ENCODE results near the gene LIPJ.

Gene LIPJ

DNA sequence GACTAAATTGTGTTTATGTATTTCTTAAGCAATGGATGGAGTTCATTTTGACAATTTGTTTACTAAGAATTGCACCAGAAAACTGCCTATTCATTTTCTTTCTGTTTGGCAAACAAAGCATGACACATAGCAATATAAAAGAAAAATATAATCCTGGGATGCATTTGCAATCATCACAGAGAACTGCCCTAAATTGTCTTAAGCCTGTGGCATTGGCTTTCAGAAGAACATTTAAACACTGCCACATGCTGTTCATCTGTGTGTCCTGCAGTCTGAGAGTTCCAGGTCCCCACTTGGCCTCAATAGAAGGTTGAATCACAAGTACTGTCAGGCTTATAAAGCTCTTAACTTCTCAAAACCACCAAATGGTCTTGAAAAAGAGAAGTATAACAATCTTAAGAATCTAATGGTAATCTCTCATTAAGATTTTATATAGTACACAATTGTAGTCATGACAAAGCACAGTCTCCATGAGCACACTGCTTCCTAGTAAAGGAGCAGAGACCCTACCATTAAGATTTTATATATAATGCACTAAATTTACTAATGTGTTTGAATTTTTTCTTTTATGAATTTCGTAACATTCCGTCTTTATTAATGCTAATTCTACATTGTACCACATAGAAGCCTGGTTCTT is 33.3 kb upstream of the LIPJ start:
- no peak overlapping the region for H3K4me3 ChIP-seq (ENCODE audit: low read depth in 1 of 2, low read length in 2 of 2)
- no peaks in the 10 kb centered on the region for H3K36me3 ChIP-seq (ENCODE audit: control insufficient read depth in 1 of 2, insufficient read depth in 2 of 2, low read length in 2 of 2)
- no peak overlapping the region for H3K27ac ChIP-seq (ENCODE audit: low read depth, low read length)
- H3K9me3 ChIP-seq (ENCODE audit: control insufficient read depth in 1 of 2, low read length in 2 of 2): no peaks in the 10 kb centered on the region
- H3K9ac ChIP-seq (ENCODE audit: low read depth in 1 of 2, low read length in 2 of 2): no peak overlapping the region
- H3K27me3 ChIP-seq (ENCODE audit: control insufficient read depth in 1 of 2, insufficient read depth in 2 of 2, low read length in 2 of 2): no peaks in the 10 kb centered on the region
- H3K4me1 ChIP-seq (ENCODE audit: control insufficient read depth in 1 of 2, insufficient read depth in 2 of 2, low read length in 2 of 2): no peaks in the 10 kb centered on the region

DNA sequence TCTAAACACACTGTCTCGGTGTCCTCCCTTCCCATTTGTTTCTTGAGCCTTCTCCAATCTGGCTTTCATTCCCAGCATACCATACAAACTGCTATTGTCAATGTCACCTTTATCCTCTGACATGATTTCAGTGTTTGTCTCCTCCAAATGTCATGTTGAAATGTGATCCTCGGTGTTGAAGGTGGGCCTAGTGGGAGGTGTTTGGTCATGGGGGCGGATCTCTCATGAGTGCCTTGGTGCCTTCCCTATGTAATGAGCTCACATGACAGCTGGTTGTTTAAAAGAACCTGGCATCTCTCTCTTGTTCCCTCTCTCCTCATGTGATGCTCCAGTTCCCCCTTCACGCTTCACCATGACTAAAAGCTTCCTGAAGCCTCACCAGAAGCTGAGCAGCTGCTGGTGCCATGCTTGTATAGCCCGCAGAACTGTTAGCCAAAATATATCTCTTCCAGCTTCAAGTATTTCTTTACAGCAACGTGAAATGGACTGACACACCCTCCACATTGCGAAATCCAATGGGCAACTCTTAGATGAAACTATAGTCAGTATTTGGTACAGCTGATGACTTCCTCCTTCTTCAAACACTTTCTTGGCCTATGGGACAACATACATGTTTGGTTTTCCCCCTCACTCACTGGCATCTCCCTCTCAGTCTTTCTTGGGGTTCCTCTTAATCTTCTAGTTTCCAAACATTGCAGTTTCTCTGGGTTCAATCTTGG is 31.2 kb upstream of the LIPJ start:
- Histone ChIP-seq H3K4me3 (ENCODE audit: low read depth in 1 of 2, low read length in 2 of 2) (no peak overlapping the region), H3K9me3 (ENCODE audit: control insufficient read depth in 1 of 2, low read length in 2 of 2) (no peaks in the 10 kb centered on the region), H3K9ac (ENCODE audit: low read depth in 1 of 2, low read length in 2 of 2) (no peak overlapping the region), H3K27me3 (ENCODE audit: control insufficient read depth in 1 of 2, insufficient read depth in 2 of 2, low read length in 2 of 2) (no peaks in the 10 kb centered on the region), H3K36me3 (ENCODE audit: control insufficient read depth in 1 of 2, insufficient read depth in 2 of 2, low read length in 2 of 2) (no peaks in the 10 kb centered on the region), H3K4me1 (ENCODE audit: control insufficient read depth in 1 of 2, insufficient read depth in 2 of 2, low read length in 2 of 2) (no peaks in the 10 kb centered on the region), H3K27ac (ENCODE audit: low read depth, low read length) (no peak overlapping the region)

DNA sequence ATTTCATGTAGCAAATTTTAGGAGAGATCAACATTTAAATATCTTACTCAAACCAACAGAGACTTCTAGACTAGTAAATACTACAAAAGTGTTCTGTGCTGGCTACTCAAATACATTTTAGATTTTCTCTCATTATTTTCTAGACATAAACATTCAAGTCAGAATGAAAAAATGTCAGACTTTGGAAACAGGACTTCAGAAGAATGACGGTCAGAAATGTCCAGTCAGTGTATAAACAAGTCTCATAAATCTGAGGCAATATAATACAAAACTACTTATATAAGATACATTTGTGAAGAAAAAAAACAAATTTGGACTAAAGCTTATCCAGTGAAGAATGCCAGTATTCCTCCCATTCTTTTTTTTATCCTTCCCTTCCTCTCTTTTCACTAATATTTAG is 29.3 kb upstream of the LIPJ start:
- H3K9ac ChIP-seq (ENCODE audit: low read depth in 1 of 2, low read length in 2 of 2): no peak overlapping the region
- H3K4me3 ChIP-seq (ENCODE audit: low read depth in 1 of 2, low read length in 2 of 2): no peak overlapping the region
- H3K27me3 ChIP-seq (ENCODE audit: control insufficient read depth in 1 of 2, insufficient read depth in 2 of 2, low read length in 2 of 2): no peaks in the 10 kb centered on the region
- no peak overlapping the region for H3K27ac ChIP-seq (ENCODE audit: low read depth, low read length)
- H3K9me3 ChIP-seq (ENCODE audit: control insufficient read depth in 1 of 2, low read length in 2 of 2): no peaks in the 10 kb centered on the region
- H3K4me1 ChIP-seq (ENCODE audit: control insufficient read depth in 1 of 2, insufficient read depth in 2 of 2, low read length in 2 of 2): no peaks in the 10 kb centered on the region
- no peaks in the 10 kb centered on the region for H3K36me3 ChIP-seq (ENCODE audit: control insufficient read depth in 1 of 2, insufficient read depth in 2 of 2, low read length in 2 of 2)

DNA sequence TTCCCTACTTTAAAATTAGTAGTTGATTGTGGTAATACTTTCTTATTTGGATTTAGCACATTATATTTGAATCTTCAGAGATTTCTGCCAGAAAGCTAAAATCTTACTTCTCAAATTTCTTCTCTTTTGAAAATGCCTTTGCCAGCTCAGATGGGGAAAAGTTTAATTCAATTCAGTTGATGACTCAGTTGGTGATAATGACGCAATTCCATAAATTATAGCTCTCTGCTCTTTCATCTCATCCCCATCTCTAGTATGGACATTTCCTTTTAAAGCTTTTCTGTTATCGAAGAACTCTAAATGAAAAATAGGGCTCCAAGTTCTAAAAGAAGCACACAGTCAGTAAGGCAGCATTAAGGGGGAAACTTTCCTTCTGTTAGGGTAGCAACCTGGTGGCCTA is 28.9 kb upstream of the LIPJ start:
- no peak overlapping the region for H3K27ac ChIP-seq (ENCODE audit: low read depth, low read length)
- no peaks in the 10 kb centered on the region for H3K4me1 ChIP-seq (ENCODE audit: control insufficient read depth in 1 of 2, insufficient read depth in 2 of 2, low read length in 2 of 2)
- H3K9ac ChIP-seq (ENCODE audit: low read depth in 1 of 2, low read length in 2 of 2): no peak overlapping the region
- H3K9me3 ChIP-seq (ENCODE audit: control insufficient read depth in 1 of 2, low read length in 2 of 2): no peaks in the 10 kb centered on the region
- no peaks in the 10 kb centered on the region for H3K36me3 ChIP-seq (ENCODE audit: control insufficient read depth in 1 of 2, insufficient read depth in 2 of 2, low read length in 2 of 2)
- no peaks in the 10 kb centered on the region for H3K27me3 ChIP-seq (ENCODE audit: control insufficient read depth in 1 of 2, insufficient read depth in 2 of 2, low read length in 2 of 2)
- no peak overlapping the region for H3K4me3 ChIP-seq (ENCODE audit: low read depth in 1 of 2, low read length in 2 of 2)

DNA sequence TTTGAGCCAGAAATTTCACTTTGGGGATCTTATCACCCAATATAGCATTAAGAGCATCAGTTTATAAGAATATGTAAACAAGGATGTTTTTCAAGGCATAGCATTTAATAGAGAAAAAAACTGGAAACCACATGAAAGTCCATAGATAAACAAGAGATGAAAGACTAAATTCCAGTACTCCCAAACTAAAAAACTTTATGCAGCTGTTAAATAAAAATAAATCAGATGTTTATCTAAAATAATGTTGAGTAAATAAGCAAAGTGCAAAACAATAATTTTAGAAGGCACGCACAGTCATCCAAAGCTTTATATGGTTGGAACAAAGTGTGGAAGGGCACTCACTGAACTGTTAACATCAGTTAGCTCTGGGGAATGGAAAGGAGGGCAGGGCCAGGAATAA is 24.4 kb upstream of the LIPJ start:
- no peak overlapping the region for H3K9ac ChIP-seq (ENCODE audit: low read depth in 1 of 2, low read length in 2 of 2)
- H3K36me3 ChIP-seq (ENCODE audit: control insufficient read depth in 1 of 2, insufficient read depth in 2 of 2, low read length in 2 of 2): no peaks in the 10 kb centered on the region
- H3K27me3 ChIP-seq (ENCODE audit: control insufficient read depth in 1 of 2, insufficient read depth in 2 of 2, low read length in 2 of 2): no peaks in the 10 kb centered on the region
- H3K4me1 ChIP-seq (ENCODE audit: control insufficient read depth in 1 of 2, insufficient read depth in 2 of 2, low read length in 2 of 2): no peaks in the 10 kb centered on the region
- no peak overlapping the region for H3K27ac ChIP-seq (ENCODE audit: low read depth, low read length)
- no peaks in the 10 kb centered on the region for H3K9me3 ChIP-seq (ENCODE audit: control insufficient read depth in 1 of 2, low read length in 2 of 2)
- H3K4me3 ChIP-seq (ENCODE audit: low read depth in 1 of 2, low read length in 2 of 2): no peak overlapping the region

DNA sequence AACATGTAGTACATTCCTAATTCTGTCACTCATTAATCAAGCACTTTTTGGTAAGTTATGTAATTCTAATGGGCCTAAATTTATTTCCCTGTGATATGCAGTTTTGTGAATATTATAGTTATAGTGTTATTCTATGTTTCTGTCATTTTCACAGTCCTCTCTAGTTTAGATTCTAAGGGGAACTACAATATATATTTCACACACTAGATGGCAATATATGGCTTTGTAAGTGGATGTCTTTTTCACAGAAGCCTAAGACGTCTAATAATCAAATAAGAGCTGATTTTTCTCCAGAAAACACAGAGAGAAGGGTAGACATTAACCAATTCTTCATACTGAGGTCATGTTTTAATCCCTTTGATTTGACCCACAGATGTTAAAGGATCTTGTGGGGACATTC is 21.5 kb upstream of the LIPJ start:
- no peaks in the 10 kb centered on the region for H3K27me3 ChIP-seq (ENCODE audit: control insufficient read depth in 1 of 2, insufficient read depth in 2 of 2, low read length in 2 of 2)
- H3K36me3 ChIP-seq (ENCODE audit: control insufficient read depth in 1 of 2, insufficient read depth in 2 of 2, low read length in 2 of 2): no peaks in the 10 kb centered on the region
- no peaks in the 10 kb centered on the region for H3K4me1 ChIP-seq (ENCODE audit: control insufficient read depth in 1 of 2, insufficient read depth in 2 of 2, low read length in 2 of 2)
- no peak overlapping the region for H3K9ac ChIP-seq (ENCODE audit: low read depth in 1 of 2, low read length in 2 of 2)
- H3K27ac ChIP-seq (ENCODE audit: low read depth, low read length): no peak overlapping the region
- H3K4me3 ChIP-seq (ENCODE audit: low read depth in 1 of 2, low read length in 2 of 2): no peak overlapping the region
- H3K9me3 ChIP-seq (ENCODE audit: control insufficient read depth in 1 of 2, low read length in 2 of 2): no peaks in the 10 kb centered on the region

DNA sequence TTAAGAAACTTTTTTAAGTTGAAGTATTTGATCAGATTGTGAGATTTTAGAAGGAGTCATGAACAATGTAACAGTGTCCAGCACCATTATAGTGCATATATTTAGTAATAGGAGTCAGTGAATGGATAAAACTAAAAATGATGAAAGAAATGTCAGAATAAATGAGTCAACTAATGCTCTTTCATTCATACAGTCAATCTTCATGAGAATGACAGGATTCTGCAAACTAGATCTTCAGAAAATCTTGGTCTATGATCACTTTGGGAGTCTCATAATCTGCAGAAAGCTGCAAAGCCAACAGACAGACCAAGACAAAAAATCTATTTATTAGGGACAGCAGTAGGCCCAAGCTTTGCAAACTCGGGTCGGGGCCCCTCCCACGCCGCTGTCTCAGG is 4.2 kb upstream of the LIPJ start:
- H3K9ac ChIP-seq (ENCODE audit: low read depth in 1 of 2, low read length in 2 of 2): peak overlapping the region in 1 of 2 donors; percentile 94
- peaks cover 6 to 8% of the 10 kb centered on the region in 2 donors for H3K4me1 ChIP-seq (ENCODE audit: control insufficient read depth in 1 of 2, insufficient read depth in 2 of 2, low read length in 2 of 2)
- H3K27me3 ChIP-seq (ENCODE audit: control insufficient read depth in 1 of 2, insufficient read depth in 2 of 2, low read length in 2 of 2): no peaks in the 10 kb centered on the region
- H3K4me3 ChIP-seq (ENCODE audit: low read depth in 1 of 2, low read length in 2 of 2): peak overlapping the region; percentile 94
- H3K27ac ChIP-seq (ENCODE audit: low read depth, low read length): peak overlapping the region; percentile 86
- H3K9me3 ChIP-seq (ENCODE audit: control insufficient read depth in 1 of 2, low read length in 2 of 2): no peaks in the 10 kb centered on the region
- H3K36me3 ChIP-seq (ENCODE audit: control insufficient read depth in 1 of 2, insufficient read depth in 2 of 2, low read length in 2 of 2): no peaks in the 10 kb centered on the region

DNA sequence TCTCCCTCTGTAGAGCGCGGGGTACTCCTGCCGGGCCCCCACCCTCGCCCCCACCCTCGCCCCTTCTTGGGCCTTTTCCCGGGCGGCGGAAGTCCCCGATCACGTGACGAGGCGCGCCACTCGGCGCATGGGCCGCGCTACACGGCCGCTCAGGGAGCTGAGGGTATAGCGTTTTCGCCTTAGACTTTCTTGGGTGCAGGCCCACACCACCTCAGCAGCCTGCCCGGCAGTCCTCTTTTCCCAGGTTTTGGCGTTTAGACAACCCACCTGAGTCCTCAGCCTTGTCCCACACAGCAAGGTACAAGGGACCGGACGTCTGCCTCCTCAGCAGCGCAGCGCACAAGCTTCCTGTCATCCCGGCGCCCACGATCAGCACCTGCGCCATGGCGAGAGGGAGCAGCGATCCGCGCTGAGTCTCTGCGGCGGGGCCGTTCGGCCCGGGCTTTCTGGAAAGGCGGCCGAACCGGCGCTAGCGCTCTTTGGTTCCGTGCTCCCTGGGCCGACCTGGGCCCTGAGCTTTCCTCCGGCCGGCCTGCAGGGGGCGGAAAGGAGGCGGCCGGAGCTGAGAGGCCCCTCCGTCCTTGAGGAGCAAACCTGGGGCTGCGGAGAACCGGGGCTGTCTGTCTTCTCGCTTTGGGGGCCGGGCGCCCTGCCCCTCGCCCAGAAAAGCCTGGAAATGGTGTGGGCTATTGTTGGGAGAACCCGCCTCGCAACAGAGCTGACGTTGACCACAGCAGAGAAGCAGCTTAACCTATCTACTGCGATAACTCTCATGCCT is 3.6 kb upstream of the LIPJ start, which contains the start of gene RNLS:
RNLS (minus strand) TSS at position 513 of the 778 bp plus-strand sequence.
- Histone ChIP-seq H3K9ac (ENCODE audit: low read depth in 1 of 2, low read length in 2 of 2) (peak within 1 kb of the TSS; percentile 94 to 95), H3K9me3 (ENCODE audit: control insufficient read depth in 1 of 2, low read length in 2 of 2) (no peaks in the 10 kb centered on the region), H3K27ac (ENCODE audit: low read depth, low read length) (peak within 1 kb of the TSS; percentile 86), H3K36me3 (ENCODE audit: control insufficient read depth in 1 of 2, insufficient read depth in 2 of 2, low read length in 2 of 2) (no peaks in the 10 kb centered on the region), H3K4me3 (ENCODE audit: low read depth in 1 of 2, low read length in 2 of 2) (peak within 1 kb of the TSS; percentile 94), H3K4me1 (ENCODE audit: control insufficient read depth in 1 of 2, insufficient read depth in 2 of 2, low read length in 2 of 2) (peaks cover 6 to 8% of the 10 kb centered on the region in 2 donors), H3K27me3 (ENCODE audit: control insufficient read depth in 1 of 2, insufficient read depth in 2 of 2, low read length in 2 of 2) (no peaks in the 10 kb centered on the region)

DNA sequence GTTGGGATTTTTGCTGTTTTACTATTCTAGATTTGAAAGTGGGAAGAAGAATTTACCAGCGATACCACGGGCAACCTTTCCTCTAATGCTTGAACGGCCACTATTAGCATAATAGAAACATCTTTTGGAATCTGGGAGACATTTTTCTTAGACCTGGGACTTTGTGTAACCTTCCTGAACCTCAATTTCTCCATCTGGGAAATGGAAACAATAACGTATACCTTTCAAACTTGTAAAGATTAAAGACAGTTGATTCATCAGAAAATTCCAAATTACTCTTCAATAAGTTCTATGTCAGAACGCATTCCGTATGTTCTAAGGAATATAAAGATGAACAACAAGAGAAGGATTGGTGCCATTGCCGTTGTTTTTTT is 3.0 kb upstream of the LIPJ start:
- Histone ChIP-seq H3K4me3 (ENCODE audit: low read depth in 1 of 2, low read length in 2 of 2) (peak overlapping the region; percentile 94), H3K36me3 (ENCODE audit: control insufficient read depth in 1 of 2, insufficient read depth in 2 of 2, low read length in 2 of 2) (no peaks in the 10 kb centered on the region), H3K27me3 (ENCODE audit: control insufficient read depth in 1 of 2, insufficient read depth in 2 of 2, low read length in 2 of 2) (no peaks in the 10 kb centered on the region), H3K9ac (ENCODE audit: low read depth in 1 of 2, low read length in 2 of 2) (peak overlapping the region; percentile 94 to 95), H3K4me1 (ENCODE audit: control insufficient read depth in 1 of 2, insufficient read depth in 2 of 2, low read length in 2 of 2) (peaks cover 6 to 8% of the 10 kb centered on the region in 2 donors), H3K27ac (ENCODE audit: low read depth, low read length) (peak overlapping the region; percentile 86), H3K9me3 (ENCODE audit: control insufficient read depth in 1 of 2, low read length in 2 of 2) (no peaks in the 10 kb centered on the region)

DNA sequence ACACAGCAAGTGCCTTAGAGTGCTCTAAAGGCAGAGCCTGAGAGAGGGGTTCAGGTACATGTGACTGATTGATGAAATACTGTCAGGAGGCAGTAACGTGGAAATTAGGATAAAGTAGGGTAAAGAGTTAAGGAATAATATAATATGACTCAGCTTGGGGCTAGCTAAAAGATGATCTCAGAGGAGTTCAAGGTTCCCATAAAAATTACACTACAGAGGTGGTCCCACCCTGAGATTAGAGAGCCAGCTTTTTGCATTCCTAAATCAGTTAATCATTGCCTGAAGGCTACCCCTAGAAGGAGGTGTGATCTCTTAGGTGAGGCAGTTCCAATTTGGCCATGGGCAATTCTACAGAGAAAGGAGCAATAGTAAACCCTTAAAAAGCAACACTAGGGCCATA is 5.8 kb downstream of the LIPJ start:
- Histone ChIP-seq H3K27me3 (ENCODE audit: control insufficient read depth in 1 of 2, insufficient read depth in 2 of 2, low read length in 2 of 2) (no peaks in the 10 kb centered on the region), H3K4me3 (ENCODE audit: low read depth in 1 of 2, low read length in 2 of 2) (no peak overlapping the region), H3K9ac (ENCODE audit: low read depth in 1 of 2, low read length in 2 of 2) (no peak overlapping the region), H3K9me3 (ENCODE audit: control insufficient read depth in 1 of 2, low read length in 2 of 2) (no peaks in the 10 kb centered on the region), H3K4me1 (ENCODE audit: control insufficient read depth in 1 of 2, insufficient read depth in 2 of 2, low read length in 2 of 2) (no peaks in the 10 kb centered on the region), H3K36me3 (ENCODE audit: control insufficient read depth in 1 of 2, insufficient read depth in 2 of 2, low read length in 2 of 2) (no peaks in the 10 kb centered on the region), H3K27ac (ENCODE audit: low read depth, low read length) (no peak overlapping the region)

Data from duodenal mucosa (tissue), 2 donors.